CD4-positive, CD25-positive, alpha-beta regulatory T cell (primary cell): Measurements from ENCODE around the gene LORICRIN. TPM values are rescaled to one million over a fixed set of nuclear protein-coding genes. Genes with fewer than 3 reads are reported as not detected.

Source experiments
- ATAC-seq, 2 donors: fragments of 150-1000 bp; cut with Tn5 transposase; one replicate each; pipeline ENCODE4 v1.10.0; 2021; ENCODE audit warnings: low read depth in 2 of 2, moderate number of reproducible peaks in 2 of 2, moderate library complexity in 1 of 2
- DNase-seq, 3 donors: peaks; one replicate each; pipeline versions ENCODE4 v3.0.0 to v3.0.0-alpha.2; 2012 to 2022; ENCODE audit warnings: mixed read lengths in 1 of 3
- H3K27ac ChIP-seq: one replicate; pipeline ENCODE4 v1.7.0; 2013; ENCODE audit warnings: mild to moderate bottlenecking, low read length; ENCODE audit not compliant: insufficient read depth, poor library complexity, severe bottlenecking
- H3K27me3 ChIP-seq: one replicate; pipeline ENCODE4 v1.7.0; 2013; ENCODE audit warnings: low read length; ENCODE audit not compliant: control insufficient read depth, insufficient read depth
- H3K36me3 ChIP-seq: one replicate; pipeline ENCODE4 v1.7.0; 2013; ENCODE audit warnings: mild to moderate bottlenecking, low read length, moderate library complexity; ENCODE audit not compliant: control insufficient read depth, insufficient read depth
- H3K4me1 ChIP-seq: 2 replicates; pipeline ENCODE4 v1.7.0; 2013; ENCODE audit warnings: mild to moderate bottlenecking, low read length; ENCODE audit not compliant: insufficient read depth, control insufficient read depth, poor library complexity, severe bottlenecking
- H3K4me3 ChIP-seq: one replicate; pipeline ENCODE4 v1.7.0; 2013; ENCODE audit warnings: low read depth, mild to moderate bottlenecking, low read length, moderate library complexity
- H3K9me3 ChIP-seq, 2 experiments: 1 replicate in 1 of 2; 2 replicates in 1 of 2; pipeline ENCODE4 v1.7.0; 2013; ENCODE audit warnings: low read length in 2 of 2, mild to moderate bottlenecking in 1 of 2, moderate library complexity in 1 of 2; ENCODE audit not compliant: control insufficient read depth in 2 of 2
- H3K27ac Mint-ChIP-seq, 3 donors: one replicate each; pipeline ENCODE4 v1.8.0; 2020 to 2022; ENCODE audit warnings: mild to moderate bottlenecking in 3 of 3, mixed read lengths in 3 of 3, moderate library complexity in 2 of 3
- H3K27me3 Mint-ChIP-seq: one replicate; pipeline ENCODE4 v1.8.0; 2022; ENCODE audit warnings: mild to moderate bottlenecking, mixed read lengths
- H3K36me3 Mint-ChIP-seq: one replicate; pipeline ENCODE4 v1.8.0; 2020; ENCODE audit warnings: mixed read lengths
- H3K4me1 Mint-ChIP-seq, 4 donors: one replicate each; pipeline ENCODE4 v1.8.0; 2020 to 2022; ENCODE audit warnings: mixed read lengths in 4 of 4, mild to moderate bottlenecking in 1 of 4
- H3K4me3 Mint-ChIP-seq, 4 donors: one replicate each; pipeline ENCODE4 v1.8.0; 2020 to 2022; ENCODE audit warnings: mild to moderate bottlenecking in 4 of 4, mixed read lengths in 4 of 4, moderate library complexity in 3 of 4
- H3K9me3 Mint-ChIP-seq, 7 donors: one replicate each; pipeline ENCODE4 v1.8.0; 2020 to 2022; ENCODE audit warnings: mixed read lengths in 7 of 7, mild to moderate bottlenecking in 3 of 7, moderate library complexity in 2 of 7
- polyA plus RNA-seq, 4 donors: library from polyadenylated mRNA; unstranded; fragments of 300-500 nt; fragmentation: Illumina TruSeq; gene quantifications; one replicate each; pipeline ENCODE4 v1.2.3, GENCODE V29; 2021
- total RNA-seq: library from RNA; stranded (reverse); gene quantifications from one replicate; pipeline ENCODE4 v1.2.3, GENCODE V29; 2022

The LORICRIN gene
- total and polyA plus RNA-seq, 5 donors from 2014 or later = not detected

- H3K4me1 Mint-ChIP-seq = peaks cover 0 to 2% (median 0%) of the 10 kb centered on the region in 4 donors
- H3K27ac ChIP-seq = no peak overlapping the region
- H3K4me1 ChIP-seq = no peaks in the 10 kb centered on the region
- peaks cover 4% of the 10 kb centered on the region for H3K27me3 Mint-ChIP-seq
- H3K36me3 Mint-ChIP-seq = no peaks in the 10 kb centered on the region
- H3K27ac Mint-ChIP-seq = no peak overlapping the region
- no peaks in the 10 kb centered on the region for H3K9me3 ChIP-seq
- H3K27me3 ChIP-seq = peaks cover 2% of the 10 kb centered on the region
- no peak for ATAC-seq
- no peak overlapping the region for H3K4me3 Mint-ChIP-seq
- H3K9me3 Mint-ChIP-seq = peaks cover 0 to 3% (median 0%) of the 10 kb centered on the region in 7 donors
- H3K4me3 ChIP-seq = no peak overlapping the region
- no peaks in the 10 kb centered on the region for H3K36me3 ChIP-seq
- no peak for DNase-seq
Measured at GRCh38 chr1:153306303-153307220, 47.1 kb downstream of the LORICRIN start.

DNA sequence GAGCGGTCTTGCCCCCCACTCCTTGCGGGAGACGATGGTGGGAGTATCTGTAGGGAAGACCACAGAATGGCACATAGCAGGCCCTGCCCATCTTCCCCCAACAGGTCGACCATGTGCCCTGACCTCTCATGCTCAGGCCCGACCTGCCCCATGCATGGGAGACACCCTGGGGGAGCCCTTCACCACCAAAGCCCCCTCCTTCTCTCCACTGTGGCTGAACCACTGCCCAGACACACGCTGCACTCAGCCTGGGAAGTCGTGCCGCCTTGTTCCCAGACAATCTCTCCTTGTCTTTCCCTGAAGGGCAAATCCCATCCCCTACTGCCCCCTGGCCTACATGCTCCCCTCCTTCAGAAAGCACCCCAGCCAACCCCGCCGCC lies 47.7 kb downstream of the LORICRIN start:
- H3K4me1 Mint-ChIP-seq = peaks cover 0 to 2% (median 0%) of the 10 kb centered on the region in 4 donors
- no peaks in the 10 kb centered on the region for H3K36me3 Mint-ChIP-seq
- Histone ChIP-seq H3K36me3 (no peaks in the 10 kb centered on the region), H3K4me3 (no peak overlapping the region), H3K27me3 (peaks cover 2% of the 10 kb centered on the region), H3K4me1 (no peaks in the 10 kb centered on the region), H3K27ac (no peak overlapping the region), H3K9me3 (no peaks in the 10 kb centered on the region)
- no peak for ATAC-seq
- peaks cover 8% of the 10 kb centered on the region for H3K27me3 Mint-ChIP-seq
- H3K4me3 Mint-ChIP-seq = no peak overlapping the region
- H3K9me3 Mint-ChIP-seq = peaks cover 0 to 3% (median 0%) of the 10 kb centered on the region in 7 donors
- DNase-seq = no peak
- H3K27ac Mint-ChIP-seq = no peak overlapping the region

- no peak overlapping the region for H3K4me3 Mint-ChIP-seq
- Histone ChIP-seq H3K4me1 (no peaks in the 10 kb centered on the region), H3K36me3 (no peaks in the 10 kb centered on the region), H3K9me3 (no peaks in the 10 kb centered on the region), H3K4me3 (no peak overlapping the region), H3K27ac (no peak overlapping the region), H3K27me3 (peaks cover 1% of the 10 kb centered on the region)
- peaks cover 0 to 2% (median 0%) of the 10 kb centered on the region in 4 donors for H3K4me1 Mint-ChIP-seq
- H3K36me3 Mint-ChIP-seq = no peaks in the 10 kb centered on the region
- H3K27me3 Mint-ChIP-seq = peaks cover 11% of the 10 kb centered on the region
- no peak for ATAC-seq
- DNase-seq = no peak
- H3K9me3 Mint-ChIP-seq = peaks cover 0 to 3% (median 0%) of the 10 kb centered on the region in 7 donors
- H3K27ac Mint-ChIP-seq = no peak overlapping the region
Measured at GRCh38 chr1:153308540-153308939, 49.1 kb downstream of the LORICRIN start.

DNA sequence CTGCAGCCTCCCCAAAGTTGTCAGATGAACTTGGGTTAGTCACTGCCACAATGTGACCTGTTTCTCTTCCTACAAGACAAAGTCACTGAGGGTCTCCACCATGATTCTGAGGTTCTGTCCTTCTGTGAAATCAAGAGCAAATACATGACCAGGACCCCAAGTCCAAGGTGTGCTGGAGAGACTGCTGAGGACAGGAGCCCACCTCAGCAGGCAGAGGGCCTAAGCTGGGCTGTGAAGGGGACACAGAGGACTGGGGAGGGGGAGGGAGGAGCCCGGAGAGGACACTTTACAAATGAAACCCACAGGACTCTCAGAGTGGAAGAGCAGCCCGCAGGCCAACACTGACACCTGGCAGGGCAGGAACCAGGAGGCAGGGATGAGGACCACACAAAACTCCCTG lies 50.0 kb downstream of the LORICRIN start:
- no peaks in the 10 kb centered on the region for H3K36me3 Mint-ChIP-seq
- ATAC-seq (no peak), DNase-seq (no peak)
- H3K4me1 Mint-ChIP-seq = peaks cover 0 to 2% (median 0%) of the 10 kb centered on the region in 4 donors
- H3K4me3 ChIP-seq = no peak overlapping the region
- H3K36me3 ChIP-seq = no peaks in the 10 kb centered on the region
- H3K9me3 Mint-ChIP-seq = peaks cover 0 to 3% (median 0%) of the 10 kb centered on the region in 7 donors
- H3K9me3 ChIP-seq = no peaks in the 10 kb centered on the region
- H3K27me3 ChIP-seq = no peaks in the 10 kb centered on the region
- no peaks in the 10 kb centered on the region for H3K4me1 ChIP-seq
- no peak overlapping the region for H3K27ac Mint-ChIP-seq
- no peak overlapping the region for H3K27ac ChIP-seq
- H3K27me3 Mint-ChIP-seq = peaks cover 7% of the 10 kb centered on the region
- H3K4me3 Mint-ChIP-seq = no peak overlapping the region

- DNase-seq (no peak), ATAC-seq (no peak)
- peaks cover 7% of the 10 kb centered on the region for H3K27me3 Mint-ChIP-seq
- no peak overlapping the region for H3K27ac Mint-ChIP-seq
- peaks cover 0 to 2% (median 0%) of the 10 kb centered on the region in 4 donors for H3K4me1 Mint-ChIP-seq
- H3K9me3 ChIP-seq = no peaks in the 10 kb centered on the region
- no peaks in the 10 kb centered on the region for H3K36me3 Mint-ChIP-seq
- H3K4me3 Mint-ChIP-seq = no peak overlapping the region
- no peaks in the 10 kb centered on the region for H3K27me3 ChIP-seq
- no peaks in the 10 kb centered on the region for H3K4me1 ChIP-seq
- H3K27ac ChIP-seq = no peak overlapping the region
- no peak overlapping the region for H3K4me3 ChIP-seq
- no peaks in the 10 kb centered on the region for H3K36me3 ChIP-seq
- peaks cover 0 to 4% (median 0%) of the 10 kb centered on the region in 7 donors for H3K9me3 Mint-ChIP-seq
Measured at GRCh38 chr1:153310526-153310925, 51.0 kb downstream of the LORICRIN start.

Other genes starting within 250 kb of the LORICRIN start
- gene SPRR1B, start 228.5 kb upstream of the LORICRIN start, total RNA-seq = not detected
- gene SPRR1B, start 228.5 kb upstream of the LORICRIN start, polyA plus RNA-seq = not detected
- gene SPRR2D, start 218.6 kb upstream of the LORICRIN start, total RNA-seq = not detected
- not detected for gene SPRR2D, start 218.6 kb upstream of the LORICRIN start, polyA plus RNA-seq
- gene SPRR2A, start 202.2 kb upstream of the LORICRIN start, total RNA-seq = not detected
- not detected for gene SPRR2A, start 202.2 kb upstream of the LORICRIN start, polyA plus RNA-seq
- gene SPRR2B, start 188.1 kb upstream of the LORICRIN start, total RNA-seq = not detected
- not detected for gene SPRR2B, start 188.1 kb upstream of the LORICRIN start, polyA plus RNA-seq
- not detected for gene SPRR2E, start 165.2 kb upstream of the LORICRIN start, total RNA-seq
- gene SPRR2E, start 165.2 kb upstream of the LORICRIN start, polyA plus RNA-seq = not detected
- gene SPRR2F, start 146.2 kb upstream of the LORICRIN start, total RNA-seq = not detected
- not detected for gene SPRR2F, start 146.2 kb upstream of the LORICRIN start, polyA plus RNA-seq
- not detected for gene SPRR2G, start 108.8 kb upstream of the LORICRIN start, total RNA-seq
- not detected for gene SPRR2G, start 108.8 kb upstream of the LORICRIN start, polyA plus RNA-seq
- gene LELP1, start 56.3 kb upstream of the LORICRIN start, total RNA-seq = not detected
- not detected for gene LELP1, start 56.3 kb upstream of the LORICRIN start, polyA plus RNA-seq
- not detected for gene PRR9, start 42.1 kb upstream of the LORICRIN start, total RNA-seq
- gene PRR9, start 42.1 kb upstream of the LORICRIN start, polyA plus RNA-seq = not detected
- gene PGLYRP3, start 53.3 kb downstream of the LORICRIN start, total RNA-seq = not detected
- gene PGLYRP3, start 53.3 kb downstream of the LORICRIN start, polyA plus RNA-seq = not detected
- gene PGLYRP4, start 89.2 kb downstream of the LORICRIN start, total RNA-seq = 0.20 TPM
- under 1 TPM in 2 of 4 donors, not detected in 2; 0.08 to 0.22 TPM for gene PGLYRP4, start 89.2 kb downstream of the LORICRIN start, polyA plus RNA-seq
- gene S100A9, start 98.2 kb downstream of the LORICRIN start, total RNA-seq = not detected
- 10 to 100 TPM in 2 of 4 donors, 1 to 10 TPM in 1, under 1 TPM in 1; 0.96 to 37.6 (median 8.6) TPM for gene S100A9, start 98.2 kb downstream of the LORICRIN start, polyA plus RNA-seq
- not detected for gene S100A12, start 115.9 kb downstream of the LORICRIN start, total RNA-seq
- gene S100A12, start 115.9 kb downstream of the LORICRIN start, polyA plus RNA-seq = 1 to 10 TPM in 1 of 4 donors, under 1 TPM in 1, not detected in 2; 0.51 to 2.2 TPM
- not detected for gene S100A8, start 131.4 kb downstream of the LORICRIN start, total RNA-seq
- 10 to 100 TPM in 1 of 4 donors, 1 to 10 TPM in 2, not detected in 1; 2.7 to 32.7 (median 7.8) TPM for gene S100A8, start 131.4 kb downstream of the LORICRIN start, polyA plus RNA-seq
- not detected for gene S100A7A, start 156.8 kb downstream of the LORICRIN start, total RNA-seq
- gene S100A7A, start 156.8 kb downstream of the LORICRIN start, polyA plus RNA-seq = not detected
- gene S100A7, start 201.0 kb downstream of the LORICRIN start, total RNA-seq = not detected
- not detected for gene S100A7, start 201.0 kb downstream of the LORICRIN start, polyA plus RNA-seq